GM06990 (cell line): ENCODE measurements around the gene TIMM44.

Experiments
- DNase-seq: peaks from one replicate; pipeline ENCODE4 v3.0.0-alpha.2; 2011; ENCODE audit not compliant: insufficient read length; ENCODE audit errors: extremely low read depth
- H3K27me3 ChIP-seq: replicated peaks from 2 replicates; pipeline ENCODE4 v1.6.0; 2011; ENCODE audit warnings: low read length; ENCODE audit not compliant: control insufficient read depth, insufficient read depth
- H3K36me3 ChIP-seq: 2 replicates; pipeline ENCODE4 v1.5.1; 2011; ENCODE audit warnings: low read length; ENCODE audit not compliant: control insufficient read depth, insufficient read depth
- H3K4me3 ChIP-seq: replicated peaks from 2 replicates; pipeline ENCODE4 v1.5.1; 2011; ENCODE audit warnings: low read depth, mild to moderate bottlenecking, control low read depth, low read length
- CTCF ChIP-seq: IDR thresholded peaks from 2 replicates; pipeline ENCODE4 v1.5.1; 2011; ENCODE audit warnings: low read length, control low read depth, mild to moderate bottlenecking, inconsistent platforms; ENCODE audit not compliant: insufficient read depth, poor library complexity, severe bottlenecking

The TIMM44 gene

GRCh38 chr19:7982103-7982502 is 38.6 kb upstream of the TIMM44 start:
- Histone ChIP-seq H3K4me3 (no peak overlapping the region), H3K36me3 (peaks cover 51% of the 10 kb centered on the region), H3K27me3 (no peaks in the 10 kb centered on the region)
- DNase-seq: no peak
- no peak for TF ChIP-seq CTCF

GRCh38 chr19:7981661-7982060 is 38.2 kb upstream of the TIMM44 start:
- no peak for DNase-seq
- H3K27me3 ChIP-seq: no peaks in the 10 kb centered on the region
- no peak overlapping the region for H3K4me3 ChIP-seq
- TF ChIP-seq CTCF: no peak
- peaks cover 54% of the 10 kb centered on the region for H3K36me3 ChIP-seq

GRCh38 chr19:7981199-7981598 is 37.7 kb upstream of the TIMM44 start:
- Histone ChIP-seq H3K27me3 (no peaks in the 10 kb centered on the region), H3K36me3 (peaks cover 56% of the 10 kb centered on the region), H3K4me3 (no peak overlapping the region)
- TF ChIP-seq CTCF: no peak
- no peak for DNase-seq

- Histone ChIP-seq H3K36me3 (peaks cover 53% of the 10 kb centered on the region), H3K27me3 (no peaks in the 10 kb centered on the region), H3K4me3 (no peak overlapping the region)
- TF ChIP-seq CTCF: no peak
- DNase-seq: no peak
Measured at GRCh38 chr19:7980635-7981121, 37.2 kb upstream of the TIMM44 start.

GRCh38 chr19:7980168-7980567 is 36.7 kb upstream of the TIMM44 start:
- no peak for DNase-seq
- H3K4me3 ChIP-seq: no peak overlapping the region
- TF ChIP-seq CTCF: no peak
- no peaks in the 10 kb centered on the region for H3K27me3 ChIP-seq
- peaks cover 50% of the 10 kb centered on the region for H3K36me3 ChIP-seq

- peaks cover 55% of the 10 kb centered on the region for H3K36me3 ChIP-seq
Measured at GRCh38 chr19:7979559-7979958, 36.1 kb upstream of the TIMM44 start.

More at GRCh38 chr19:7979559-7979958, 36.1 kb upstream of the TIMM44 start:
- Histone ChIP-seq H3K27me3 (no peaks in the 10 kb centered on the region), H3K4me3 (no peak overlapping the region)
- no peak for DNase-seq
- TF ChIP-seq CTCF: no peak
